Measurements from ENCODE around the gene SREBF2. TPM values are rescaled to one million over a fixed set of nuclear protein-coding genes. Genes with fewer than 3 reads are reported as not detected.

SREBF2 gene
- total and polyA plus RNA-seq, 2 of the 8 experiments (the other 6 are each of a cell fraction or from before 2014, with no cell fraction given), result 125 to 144 TPM

DNA sequence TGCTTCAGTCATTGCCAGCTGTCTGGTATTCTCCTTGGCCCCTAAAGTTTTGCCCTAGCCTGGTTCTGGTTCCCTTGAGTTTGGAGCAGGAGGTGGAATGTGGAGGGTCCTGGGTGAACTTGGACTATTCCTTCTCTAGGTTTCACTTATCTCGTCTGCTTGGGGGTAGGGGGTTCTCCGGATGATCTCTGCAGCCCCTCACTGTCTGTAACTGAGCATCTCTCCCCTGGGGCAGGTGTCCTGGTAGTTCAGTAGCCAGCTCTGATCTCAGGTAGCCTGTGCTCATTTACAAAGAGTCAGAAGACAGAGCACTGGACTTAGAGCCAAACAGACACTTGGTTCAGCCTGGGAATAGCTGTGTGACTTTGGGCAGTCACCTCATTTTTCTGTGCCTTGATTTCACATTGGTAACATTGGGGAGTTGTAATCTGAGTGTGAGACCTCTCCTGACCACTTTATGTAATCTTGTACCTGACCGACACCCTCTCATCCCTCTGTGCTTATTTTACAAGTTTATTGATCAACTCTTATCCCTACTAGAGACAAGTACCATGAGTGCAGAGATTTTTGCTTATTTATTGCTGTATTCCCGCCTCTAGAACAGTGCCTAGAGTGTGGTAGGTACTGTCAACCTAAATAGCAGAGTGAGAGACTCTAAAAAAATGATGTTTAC lies 31.6 kb upstream of the SREBF2 start (continued):
- no peak for TF ChIP-seq POU5F1 (IDR thresholded peaks at IDR 0.05; ENCODE audit: low read depth, low read length)
- no peak for TF ChIP-seq CTBP2 (IDR thresholded peaks at IDR 0.05; ENCODE audit: borderline replicate concordance, insufficient read depth, insufficient read length, low read length)

Measured in H1 (cell line).